Epithelial cell of proximal tubule (primary cell): ENCODE data around the gene MROH7. TPM values are rescaled to one million over a fixed set of nuclear protein-coding genes. Genes with fewer than 3 reads are reported as not detected.

Experiments used
- DNase-seq: peaks from one replicate; pipeline ENCODE4 v3.0.0-alpha.2; 2011; ENCODE audit warnings: low read depth
- H3K4me3 ChIP-seq: 2 replicates; pipeline ENCODE4 v1.5.1; 2011; ENCODE audit warnings: low read depth, mild to moderate bottlenecking, low read length
- total RNA-seq: library from RNA; depleted of rRNA; stranded (reverse); fragments of >200 nt; gene quantifications from 2 replicates; pipeline ENCODE4 v1.2.3, GENCODE V29; 2015
- TF ChIP-seq, protein P1 (sequence below): conservative IDR thresholded peaks from 2 replicates; pipeline ENCODE4 v1.5.1; 2012; ENCODE audit warnings: low read depth, mild to moderate bottlenecking, low read length

MROH7 gene
- total RNA-seq, result not detected in 2 replicates

DNA sequence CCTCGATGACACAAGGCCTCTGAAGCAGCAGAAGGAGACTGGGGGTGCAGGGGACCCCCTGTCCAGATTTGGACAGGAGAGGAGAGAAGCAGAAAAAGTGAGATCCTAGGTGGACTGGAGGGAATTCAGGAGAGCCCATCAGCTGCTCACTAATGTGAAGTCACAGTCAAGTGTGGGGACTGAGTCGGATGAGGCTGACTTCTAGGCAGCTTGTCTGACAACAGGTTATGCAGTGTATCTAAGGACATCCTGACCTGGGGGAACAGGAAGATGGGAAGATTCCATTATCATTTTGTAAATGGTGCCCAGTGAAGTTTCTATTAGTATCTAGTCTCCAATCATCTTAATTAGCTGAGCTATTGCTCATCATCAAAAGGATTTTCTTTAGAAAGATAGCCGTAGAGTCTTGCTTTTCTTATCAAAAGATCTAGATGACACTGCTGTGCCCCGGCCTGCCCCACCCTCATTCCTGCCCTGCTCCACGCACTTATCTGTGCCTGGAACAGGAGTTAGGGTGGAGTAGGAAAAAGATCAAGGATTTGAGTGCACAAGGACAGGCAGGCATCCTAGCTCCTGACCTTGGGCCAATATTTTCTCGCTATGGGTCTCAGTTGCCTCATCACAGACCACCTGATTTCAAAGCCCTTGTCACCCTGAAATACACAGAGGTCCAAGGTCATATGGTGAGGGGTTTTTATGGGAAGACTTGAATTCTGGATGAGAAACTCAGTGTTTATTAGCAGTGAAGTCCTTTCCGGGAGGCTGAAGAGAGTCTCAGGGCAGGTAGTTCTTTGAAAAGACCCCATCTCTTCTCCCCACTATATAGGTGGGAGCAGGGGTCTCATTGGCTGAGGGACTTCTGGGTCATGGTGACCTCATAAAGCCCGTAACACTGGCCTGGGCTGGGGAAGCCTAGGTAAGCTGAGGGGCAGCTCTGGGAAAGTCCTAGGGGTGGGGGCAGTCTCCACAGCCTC lies at the start of gene MROH7:
TSS of gene MROH7 (plus strand) at position 924 of the 974 bp plus-strand sequence. CDS start 11,141 bp downstream, outside the sequence.
- TF ChIP-seq, protein P1, sequence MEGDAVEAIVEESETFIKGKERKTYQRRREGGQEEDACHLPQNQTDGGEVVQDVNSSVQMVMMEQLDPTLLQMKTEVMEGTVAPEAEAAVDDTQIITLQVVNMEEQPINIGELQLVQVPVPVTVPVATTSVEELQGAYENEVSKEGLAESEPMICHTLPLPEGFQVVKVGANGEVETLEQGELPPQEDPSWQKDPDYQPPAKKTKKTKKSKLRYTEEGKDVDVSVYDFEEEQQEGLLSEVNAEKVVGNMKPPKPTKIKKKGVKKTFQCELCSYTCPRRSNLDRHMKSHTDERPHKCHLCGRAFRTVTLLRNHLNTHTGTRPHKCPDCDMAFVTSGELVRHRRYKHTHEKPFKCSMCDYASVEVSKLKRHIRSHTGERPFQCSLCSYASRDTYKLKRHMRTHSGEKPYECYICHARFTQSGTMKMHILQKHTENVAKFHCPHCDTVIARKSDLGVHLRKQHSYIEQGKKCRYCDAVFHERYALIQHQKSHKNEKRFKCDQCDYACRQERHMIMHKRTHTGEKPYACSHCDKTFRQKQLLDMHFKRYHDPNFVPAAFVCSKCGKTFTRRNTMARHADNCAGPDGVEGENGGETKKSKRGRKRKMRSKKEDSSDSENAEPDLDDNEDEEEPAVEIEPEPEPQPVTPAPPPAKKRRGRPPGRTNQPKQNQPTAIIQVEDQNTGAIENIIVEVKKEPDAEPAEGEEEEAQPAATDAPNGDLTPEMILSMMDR, result no peak
- H3K4me3 ChIP-seq, result no peak within 1 kb of the TSS
- DNase-seq, result no peak

DNA sequence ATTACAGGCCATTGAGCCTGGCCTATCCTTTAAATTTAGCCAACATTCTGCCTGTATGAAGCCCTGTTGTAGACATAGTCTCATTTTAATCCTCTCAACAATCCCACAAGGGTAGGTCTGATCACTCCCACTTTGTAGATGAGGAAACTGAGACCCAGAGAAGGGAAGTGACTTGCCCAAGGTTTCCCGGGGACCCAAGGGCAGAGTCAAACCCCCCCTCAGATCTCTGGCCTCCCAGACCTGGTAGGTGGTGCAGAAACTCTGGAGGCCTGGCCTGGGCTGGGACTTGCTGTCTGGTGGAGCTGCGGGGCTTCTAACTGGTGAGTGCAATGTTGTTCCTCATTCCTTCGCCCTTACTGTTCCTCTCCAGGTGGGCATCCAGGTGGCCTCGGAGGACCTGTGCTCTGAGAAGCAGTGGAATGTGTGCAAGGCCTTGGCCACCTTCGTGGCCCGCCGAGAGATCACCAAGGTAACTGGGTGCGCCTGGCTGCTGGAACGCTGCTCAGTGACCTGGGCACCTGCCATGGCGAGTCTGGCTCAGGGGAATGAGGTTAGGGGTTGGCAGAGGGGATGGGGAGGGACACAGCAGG lies 47.9 kb upstream of the MROH7 start:
- TF ChIP-seq, protein P1, result no peak
- H3K4me3 ChIP-seq, result no peak overlapping the region
- no peak for DNase-seq

DNA sequence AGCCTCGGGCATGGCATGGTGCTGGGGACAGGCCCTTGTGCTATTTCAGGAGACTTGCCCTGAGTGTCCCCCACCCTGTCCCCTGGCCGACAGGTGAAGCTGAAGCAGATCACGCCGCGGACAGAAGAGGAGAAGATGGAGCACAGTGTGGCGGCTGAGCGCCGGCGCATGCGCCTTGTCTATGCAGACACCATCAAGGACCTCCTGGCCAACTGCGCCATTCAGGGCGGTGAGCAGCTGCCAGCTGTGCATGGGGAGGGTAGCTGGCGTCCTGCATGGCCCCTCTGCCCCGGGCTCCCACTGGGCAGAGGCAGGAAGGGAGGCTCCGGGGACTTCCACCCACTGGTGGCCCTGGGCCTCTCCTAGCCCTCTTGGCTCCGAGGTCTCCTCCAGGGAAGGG lies 47.1 kb upstream of the MROH7 start:
- no peak for DNase-seq
- TF ChIP-seq, protein P1, result no peak
- no peak overlapping the region for H3K4me3 ChIP-seq

DNA sequence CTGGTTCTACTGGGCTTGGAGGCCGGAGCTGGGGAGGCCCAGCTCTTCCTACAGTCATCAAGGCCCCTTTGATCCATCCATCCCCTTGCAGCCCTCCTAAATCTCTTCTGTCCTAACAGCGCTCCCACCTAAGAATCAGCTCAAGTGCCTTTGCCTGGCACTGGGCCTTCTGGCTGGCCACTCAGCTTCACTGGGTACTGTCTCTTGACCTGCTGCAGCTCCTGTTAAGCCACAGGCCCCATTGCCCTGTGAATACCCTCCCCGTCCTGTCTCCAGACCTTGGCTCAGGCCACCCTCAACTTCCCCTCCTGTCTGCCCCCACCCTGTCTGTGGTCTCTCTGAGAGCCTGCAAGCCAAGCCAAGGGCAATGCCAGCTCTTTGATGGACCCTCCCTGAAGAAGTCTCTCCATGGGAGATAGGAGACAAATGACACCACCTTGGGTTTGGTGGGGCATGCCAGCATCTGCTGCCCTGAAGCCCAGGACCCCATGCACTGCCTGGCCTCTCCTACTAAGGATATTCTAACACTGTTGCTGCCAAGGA lies 45.6 kb upstream of the MROH7 start:
- no peak for DNase-seq
- no peak overlapping the region for H3K4me3 ChIP-seq
- TF ChIP-seq, protein P1, result no peak

DNA sequence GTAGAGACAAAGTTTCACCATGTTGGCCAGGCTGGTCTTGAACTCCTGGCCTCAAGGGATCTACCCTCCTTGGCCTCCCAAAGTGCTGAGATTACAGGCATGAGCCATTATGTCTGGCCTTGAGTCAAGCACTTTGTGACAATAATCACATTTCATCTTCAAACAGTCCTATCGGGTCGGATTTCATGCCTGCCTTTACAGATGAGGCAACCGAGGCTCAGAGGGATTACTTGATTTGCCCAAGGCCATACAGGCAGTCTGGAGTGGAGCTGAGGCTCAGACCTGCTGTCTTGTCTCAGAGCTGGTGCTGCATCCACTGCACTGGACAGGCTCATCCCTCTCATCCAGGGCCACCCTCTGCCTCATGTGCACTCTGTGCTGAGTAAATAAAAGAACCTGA lies 44.8 kb upstream of the MROH7 start:
- no peak overlapping the region for H3K4me3 ChIP-seq
- TF ChIP-seq, protein P1, result no peak
- no peak for DNase-seq

DNA sequence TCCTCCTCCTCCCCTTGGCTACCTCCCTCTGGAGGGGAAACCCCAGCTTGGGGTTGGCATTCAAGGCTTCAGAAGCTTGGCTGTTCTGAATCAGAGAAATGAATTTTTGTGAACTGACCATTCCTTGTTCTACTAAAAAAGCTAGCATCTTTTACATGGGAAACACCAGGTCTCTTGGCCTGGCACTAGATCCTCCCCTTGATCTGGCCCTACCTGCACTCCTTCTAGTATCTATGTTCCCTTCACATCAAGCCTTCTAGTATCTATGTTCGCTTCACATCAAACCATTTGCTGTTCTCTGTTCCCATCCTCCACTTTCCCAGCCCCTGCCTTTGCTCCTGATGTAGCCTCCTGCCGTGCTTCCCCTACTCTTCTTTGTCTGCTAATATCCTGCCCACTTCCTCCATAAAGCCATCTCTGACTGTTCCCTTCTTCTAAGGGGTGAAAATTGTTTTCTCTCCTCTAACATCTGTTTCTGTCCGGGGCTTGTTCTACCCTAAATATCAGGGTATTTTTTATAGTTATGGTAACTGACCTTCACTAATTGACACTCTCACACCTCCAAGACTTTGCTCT lies 44.0 kb upstream of the MROH7 start:
- DNase-seq, result no peak
- TF ChIP-seq, protein P1, result no peak
- no peak overlapping the region for H3K4me3 ChIP-seq
